ENCODE results near the gene CYTH1.
A peak's percentile ranks its signal among the peaks of the same experiment; 100 is the strongest.

The CYTH1 gene

DNA sequence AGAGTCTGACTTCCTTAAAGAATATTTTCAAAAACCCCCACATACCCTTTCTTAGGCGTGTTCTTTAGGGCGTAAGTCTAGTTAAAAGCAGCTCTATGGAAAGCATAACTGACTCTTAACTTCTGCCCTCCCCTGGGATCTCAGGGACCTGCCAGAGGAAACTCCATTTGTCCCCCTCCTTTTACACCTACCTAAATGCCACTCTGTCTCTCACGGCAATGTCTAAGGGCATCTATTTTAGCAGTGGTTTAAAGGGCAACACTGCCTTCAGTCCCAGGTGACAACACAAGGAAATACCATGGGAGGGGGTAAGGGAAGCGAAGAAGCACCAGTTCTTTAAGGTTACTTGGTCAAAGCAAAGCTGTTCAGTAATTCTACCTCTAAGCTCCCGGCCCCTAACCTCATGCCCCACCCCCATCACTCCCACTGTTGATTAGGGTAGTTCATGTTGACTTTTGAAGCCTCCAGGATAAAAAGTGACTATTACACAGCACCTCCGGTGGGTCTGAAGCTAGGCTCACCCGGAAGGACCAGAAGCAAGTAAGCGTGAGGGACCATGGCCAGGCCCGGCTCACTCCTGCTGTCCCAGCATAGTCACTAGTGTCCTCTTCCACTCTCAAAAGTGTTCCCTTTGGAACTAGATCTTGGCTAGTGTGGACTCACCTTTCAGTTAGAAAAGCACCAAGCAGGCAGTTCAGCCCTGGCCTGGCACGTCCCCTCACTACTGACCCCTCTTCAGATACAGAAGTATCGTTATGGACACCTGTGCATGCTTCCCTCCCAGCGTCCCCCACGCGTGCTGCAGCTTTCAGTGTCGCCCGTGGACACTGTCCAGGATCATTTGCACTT, 47.1 kb downstream of the CYTH1 start:
- DNase-seq (ENCODE audit: low spot score), result no peak

GRCh38 chr17:78732354-78732753, 49.7 kb downstream of the CYTH1 start:
- no peak for DNase-seq (ENCODE audit: low spot score)

GRCh38 chr17:78731904-78732303, 50.2 kb downstream of the CYTH1 start:
- no peak for DNase-seq (ENCODE audit: low spot score)

DNA sequence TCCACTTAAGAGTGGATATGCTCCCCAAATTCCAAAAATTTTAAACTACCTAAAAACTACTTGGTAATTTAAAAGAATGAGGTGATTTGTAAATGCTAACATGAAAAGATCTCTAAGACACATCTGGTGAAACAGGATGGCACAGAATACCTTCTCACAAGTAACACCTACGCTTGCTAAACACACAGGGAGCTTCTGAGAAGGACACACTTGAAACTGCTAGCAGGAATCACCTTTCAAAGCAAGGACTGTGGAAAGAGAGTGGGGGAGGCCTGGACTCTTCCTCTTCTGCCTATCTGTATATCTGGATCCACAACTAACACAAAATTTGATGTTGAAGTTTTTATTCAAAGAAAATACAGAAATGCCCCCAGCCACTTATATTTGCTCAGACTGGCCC, 52.4 kb downstream of the CYTH1 start:
- DNase-seq (ENCODE audit: low spot score), result no peak

- no peak for DNase-seq (ENCODE audit: low spot score)
Observed at GRCh38 chr17:78728495-78728894, 53.6 kb downstream of the CYTH1 start.

- DNase-seq (ENCODE audit: low spot score), result no peak
Observed at GRCh38 chr17:78727476-78728229, 54.4 kb downstream of the CYTH1 start.

- no peak for DNase-seq (ENCODE audit: low spot score)
Observed at GRCh38 chr17:78727057-78727456, 55.0 kb downstream of the CYTH1 start.

- no peak for DNase-seq (ENCODE audit: low spot score)
Observed at GRCh38 chr17:78726513-78726912, 55.6 kb downstream of the CYTH1 start.

DNA sequence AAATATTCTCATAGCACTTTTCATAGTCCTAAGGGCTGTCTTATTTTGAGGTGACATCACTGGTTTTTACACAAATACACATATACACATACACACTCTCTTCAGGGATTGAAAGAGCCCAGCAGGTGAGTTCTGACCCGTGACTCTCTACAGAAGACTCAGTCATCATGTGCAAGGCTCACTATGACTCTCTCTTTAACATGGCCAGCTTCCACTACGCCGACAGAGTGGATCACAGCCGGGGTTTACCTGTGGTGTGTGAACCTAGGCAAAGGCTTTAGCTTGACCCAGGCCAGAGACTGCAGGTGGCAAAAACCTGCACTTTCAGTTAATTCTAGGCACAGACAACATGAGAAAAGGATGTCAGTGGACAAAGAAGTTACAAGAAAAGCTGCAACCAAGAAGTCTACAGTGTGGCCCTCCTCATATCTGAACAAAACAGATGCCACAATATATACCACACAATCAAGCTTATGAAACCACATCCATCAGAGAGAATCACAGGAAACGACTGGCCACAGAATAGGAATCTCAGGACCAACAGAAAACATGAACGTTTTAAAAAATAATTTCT, 56.5 kb downstream of the CYTH1 start:
- DNase-seq (ENCODE audit: low spot score), result no peak

DNA sequence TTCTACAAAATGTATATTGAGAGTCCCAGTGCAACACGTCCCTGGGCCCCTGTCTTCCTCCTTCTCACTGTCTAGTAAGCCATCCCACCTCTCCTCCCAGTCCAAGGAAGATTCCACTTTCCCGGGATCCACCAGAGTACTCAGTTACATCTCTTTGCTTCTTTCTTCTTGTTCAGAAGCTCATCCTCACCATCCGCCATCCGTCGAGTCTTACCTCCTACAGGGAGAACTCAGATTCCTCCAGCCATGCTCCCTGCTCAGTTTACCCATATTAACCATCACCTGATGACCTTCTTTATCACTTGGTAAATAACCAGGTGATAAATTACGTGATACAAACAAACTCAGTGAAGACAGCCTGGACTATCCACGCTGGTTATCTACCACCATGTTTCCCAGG, 57.1 kb downstream of the CYTH1 start:
- no peak for DNase-seq (ENCODE audit: low spot score)

DNA sequence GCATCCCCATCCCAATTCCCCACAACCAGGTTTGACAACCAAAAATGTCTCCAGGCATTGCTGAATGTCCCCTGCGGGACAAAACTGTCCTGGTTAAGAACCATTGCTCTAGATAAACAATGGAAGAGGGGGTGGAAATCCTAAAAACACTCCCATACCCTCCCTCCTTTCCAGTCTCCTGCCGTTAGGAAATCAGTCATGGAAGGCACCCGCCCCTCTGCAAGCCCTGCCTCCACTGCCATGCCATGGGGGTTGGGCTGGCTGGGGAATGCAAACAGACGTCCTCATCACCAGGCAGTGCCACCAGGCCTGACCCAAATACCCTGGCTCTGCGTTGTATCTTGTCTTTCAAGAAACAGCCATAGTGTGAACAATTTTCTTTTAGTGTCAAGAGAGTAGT, 57.5 kb downstream of the CYTH1 start:
- no peak for DNase-seq (ENCODE audit: low spot score)

GRCh38 chr17:78723957-78724356, 58.1 kb downstream of the CYTH1 start:
- no peak for DNase-seq (ENCODE audit: low spot score)

DNA sequence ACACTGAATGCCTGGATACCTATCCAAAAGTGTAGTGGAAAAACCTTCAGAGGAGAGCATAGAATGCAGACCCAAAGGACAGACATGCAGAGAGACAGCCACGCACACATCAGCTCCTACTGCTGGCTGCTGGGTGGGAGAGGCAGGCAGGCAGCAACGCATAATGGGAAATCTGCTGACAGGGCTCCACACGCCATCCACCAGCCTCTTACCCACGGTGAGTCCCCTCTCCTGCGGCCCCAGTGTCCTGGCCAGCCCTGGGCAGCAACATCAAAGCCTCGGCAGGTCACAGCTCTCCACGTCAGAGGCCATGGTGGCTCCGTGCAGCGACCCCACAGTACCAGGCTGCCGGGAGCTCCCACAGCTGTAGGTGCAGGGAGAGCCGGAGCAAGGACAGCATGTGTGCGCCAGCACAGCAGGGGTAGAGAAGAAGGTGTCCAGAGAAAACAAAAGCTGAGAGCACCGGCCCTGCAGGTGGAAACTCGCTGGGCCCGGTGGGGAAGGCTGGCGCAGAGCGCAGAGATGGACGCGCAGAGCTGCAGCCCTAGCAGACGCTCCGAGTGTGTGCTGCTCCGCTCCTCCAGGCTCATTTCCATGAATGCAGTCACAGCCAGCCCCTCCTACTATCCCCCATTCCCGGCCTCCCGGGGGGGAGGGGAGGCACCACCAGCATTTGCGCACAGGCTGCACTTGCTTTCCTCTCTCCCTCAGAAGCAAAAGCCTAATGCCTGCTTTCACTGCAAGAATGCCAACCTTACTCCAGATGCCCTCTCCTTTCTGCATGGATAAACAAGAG, 58.9 kb downstream of the CYTH1 start:
- DNase-seq (ENCODE audit: low spot score), result no peak

DNA sequence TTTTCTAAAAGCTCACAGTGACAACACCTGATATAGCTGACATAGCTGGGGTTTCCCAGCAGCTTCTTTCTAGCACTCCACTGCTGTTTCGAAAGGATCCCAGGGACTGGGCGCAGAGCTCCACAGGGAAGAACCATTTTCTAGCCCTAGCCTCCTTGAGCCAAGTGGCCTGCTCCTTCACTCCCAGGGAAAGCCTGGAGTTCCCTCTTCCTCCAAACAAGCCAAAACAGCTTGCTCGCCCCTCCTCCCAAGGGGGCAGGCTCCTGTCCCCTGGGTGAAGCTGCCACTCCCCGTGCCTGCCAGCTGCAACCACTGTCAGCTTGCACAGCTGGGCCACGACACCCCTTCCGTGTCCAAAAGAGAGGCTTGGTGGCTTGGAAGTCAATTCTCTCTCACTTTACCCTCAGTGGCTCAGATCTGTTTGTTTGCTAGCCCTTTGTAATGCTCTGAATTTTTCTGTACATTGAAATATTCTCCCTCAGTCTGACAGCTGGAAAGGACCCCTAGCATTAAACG, 59.8 kb downstream of the CYTH1 start:
- DNase-seq (ENCODE audit: low spot score), result no peak

DNA sequence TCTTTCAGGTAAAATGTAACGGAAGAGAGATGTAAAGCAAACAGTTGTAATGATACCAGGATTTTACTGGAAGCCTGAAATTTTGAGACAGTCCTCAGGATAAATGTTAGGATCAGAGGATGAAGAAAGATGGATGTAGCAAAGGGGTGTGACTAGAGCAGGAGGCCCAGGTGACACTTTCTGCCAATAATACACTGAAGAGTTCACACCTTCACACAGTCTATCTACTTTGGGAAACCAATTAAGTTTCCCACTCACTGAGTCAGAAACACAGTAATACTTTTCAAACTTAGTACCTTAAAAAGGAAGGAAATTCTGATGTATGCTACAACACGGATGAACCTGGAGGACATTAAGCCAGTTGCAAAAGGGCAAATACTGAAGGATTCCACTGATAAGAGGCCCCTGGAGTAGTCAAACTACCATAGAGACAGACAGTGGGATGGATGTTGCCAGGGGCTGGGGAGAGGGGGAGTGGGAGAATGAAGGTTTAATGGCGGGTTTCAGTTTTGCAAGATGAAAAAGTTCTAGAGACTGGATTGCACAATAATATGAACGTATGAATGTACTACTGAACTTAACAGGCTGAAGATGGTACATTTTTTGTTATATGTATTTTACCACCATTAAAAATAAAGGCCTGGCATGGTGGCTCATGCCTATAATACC, 62.3 kb downstream of the CYTH1 start:
- DNase-seq (ENCODE audit: low spot score), result no peak

GRCh38 chr17:78718575-78719208, 63.4 kb downstream of the CYTH1 start:
- DNase-seq (ENCODE audit: low spot score), result no peak

DNA sequence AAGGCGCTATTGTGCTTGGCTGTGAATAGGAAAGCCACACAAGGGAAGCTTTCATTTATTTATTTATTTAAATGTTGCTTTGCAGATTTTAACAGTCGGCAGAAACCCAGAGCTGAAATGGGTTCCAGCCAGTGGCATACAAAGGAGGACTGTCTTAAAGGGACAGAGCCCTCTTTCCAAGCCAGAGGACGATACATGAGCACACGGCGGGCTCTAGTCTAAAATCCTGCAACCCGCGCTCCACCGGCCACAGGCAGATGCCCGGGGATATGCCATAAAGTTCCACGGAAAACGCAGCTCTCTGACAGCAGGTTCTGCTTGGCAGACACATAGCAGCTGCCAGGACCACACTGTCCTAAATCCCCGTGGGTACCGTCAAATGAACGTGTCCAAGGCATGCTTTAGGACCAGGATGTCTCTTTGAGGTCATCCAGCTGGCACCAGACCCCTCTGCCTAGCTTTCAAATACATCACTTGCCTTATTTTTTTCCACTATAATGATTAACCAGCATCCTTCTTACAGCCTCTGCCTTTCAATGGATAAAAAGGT, 64.6 kb downstream of the CYTH1 start:
- peak; percentile 32 for DNase-seq (ENCODE audit: low spot score)

GRCh38 chr17:78716814-78717393, 65.2 kb downstream of the CYTH1 start:
- DNase-seq (ENCODE audit: low spot score), result no peak

DNA sequence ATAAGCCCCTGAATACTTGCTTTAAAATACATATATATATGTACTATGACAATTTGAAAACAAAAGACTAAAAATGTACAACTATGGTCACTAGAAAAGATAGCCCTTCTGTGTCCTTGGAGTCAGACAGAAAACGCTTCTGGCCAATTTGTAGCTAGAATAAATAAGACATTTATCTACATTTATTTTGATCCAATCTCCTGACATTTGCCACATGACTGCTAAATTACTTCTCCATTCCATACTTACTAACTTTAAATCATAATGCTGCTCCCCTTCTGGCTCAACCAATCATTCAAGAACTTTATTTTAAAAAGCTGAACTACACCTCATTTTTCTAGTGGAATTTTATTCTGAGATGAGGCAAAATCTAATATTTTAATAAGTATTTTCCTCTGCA, 65.8 kb downstream of the CYTH1 start:
- DNase-seq (ENCODE audit: low spot score), result no peak

DNA sequence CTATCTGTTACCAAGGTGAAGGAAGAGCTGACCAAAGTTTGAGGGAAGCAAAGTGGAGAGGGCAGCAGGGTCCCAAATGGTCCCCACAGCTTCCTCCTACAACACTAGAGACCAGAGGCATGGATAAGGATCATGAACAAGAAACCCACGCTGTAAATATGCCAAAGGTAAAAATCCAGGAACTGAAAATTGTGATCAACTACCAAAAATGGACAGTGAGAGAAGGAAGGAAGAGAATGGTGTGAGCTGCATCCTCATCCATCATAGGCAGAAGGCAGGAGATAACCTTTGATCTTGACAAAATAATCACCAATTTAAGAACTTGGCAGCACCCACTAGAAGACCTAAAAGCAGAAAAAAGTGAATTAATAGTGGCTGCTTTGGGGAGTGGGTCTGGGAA, 66.2 kb downstream of the CYTH1 start:
- no peak for DNase-seq (ENCODE audit: low spot score)
